ENCODE data around the gene DOCK9.

- TF ChIP-seq, protein P1, sequence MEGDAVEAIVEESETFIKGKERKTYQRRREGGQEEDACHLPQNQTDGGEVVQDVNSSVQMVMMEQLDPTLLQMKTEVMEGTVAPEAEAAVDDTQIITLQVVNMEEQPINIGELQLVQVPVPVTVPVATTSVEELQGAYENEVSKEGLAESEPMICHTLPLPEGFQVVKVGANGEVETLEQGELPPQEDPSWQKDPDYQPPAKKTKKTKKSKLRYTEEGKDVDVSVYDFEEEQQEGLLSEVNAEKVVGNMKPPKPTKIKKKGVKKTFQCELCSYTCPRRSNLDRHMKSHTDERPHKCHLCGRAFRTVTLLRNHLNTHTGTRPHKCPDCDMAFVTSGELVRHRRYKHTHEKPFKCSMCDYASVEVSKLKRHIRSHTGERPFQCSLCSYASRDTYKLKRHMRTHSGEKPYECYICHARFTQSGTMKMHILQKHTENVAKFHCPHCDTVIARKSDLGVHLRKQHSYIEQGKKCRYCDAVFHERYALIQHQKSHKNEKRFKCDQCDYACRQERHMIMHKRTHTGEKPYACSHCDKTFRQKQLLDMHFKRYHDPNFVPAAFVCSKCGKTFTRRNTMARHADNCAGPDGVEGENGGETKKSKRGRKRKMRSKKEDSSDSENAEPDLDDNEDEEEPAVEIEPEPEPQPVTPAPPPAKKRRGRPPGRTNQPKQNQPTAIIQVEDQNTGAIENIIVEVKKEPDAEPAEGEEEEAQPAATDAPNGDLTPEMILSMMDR (IDR thresholded peaks at IDR 0.05), result no peak
- no peak for TF ChIP-seq POLR2AphosphoS5 (IDR thresholded peaks at IDR 0.05; ENCODE audit: low read depth, low read length)
- TF ChIP-seq TCF7L2 (IDR thresholded peaks at IDR 0.05; ENCODE audit: low read depth, low read length), result no peak
- no peak for TF ChIP-seq REST (IDR thresholded peaks at IDR 0.05; ENCODE audit: insufficient read depth in 1 of 2, low read depth in 2 of 2, low read length in 1 of 2)
- no peak for TF ChIP-seq SIN3A (IDR thresholded peaks at IDR 0.05; ENCODE audit: borderline replicate concordance, insufficient read depth, low read depth, low read length)
Measured at GRCh38 chr13:98783856-98784478, 193.9 kb downstream of the DOCK9 start.

All from Panc1 (cell line).